H9 (cell line): ENCODE data around the gene TBC1D9B. TPM values are rescaled to one million over a fixed set of nuclear protein-coding genes. Genes with fewer than 3 reads are reported as not detected.

Experiments used
- DNase-seq: peaks from one replicate; pipeline ENCODE4 v3.0.0-alpha.2; 2017
- H2AFZ ChIP-seq: one replicate; pipeline ENCODE4 v1.6.1; 2013; ENCODE audit warnings: mild to moderate bottlenecking, low read length, control low read depth, moderate library complexity
- H2AK5ac ChIP-seq: 2 replicates; pipeline ENCODE4 v1.6.1; 2013; ENCODE audit warnings: low read length, control low read depth, mixed read lengths; ENCODE audit not compliant: insufficient read length
- H2BK120ac ChIP-seq: one replicate; pipeline ENCODE4 v1.6.1; 2013; ENCODE audit warnings: low read depth, mild to moderate bottlenecking, low read length, control low read depth, inconsistent platforms; ENCODE audit not compliant: poor library complexity, severe bottlenecking
- H2BK12ac ChIP-seq: 2 replicates; pipeline ENCODE4 v1.6.1; 2013; ENCODE audit warnings: low read length, control low read depth, mixed read lengths, low read depth; ENCODE audit not compliant: insufficient read length
- H2BK15ac ChIP-seq: 2 replicates; pipeline ENCODE4 v1.6.1; 2013; ENCODE audit warnings: low read depth, low read length, control low read depth
- H2BK20ac ChIP-seq: one replicate; pipeline ENCODE4 v1.6.1; 2013; ENCODE audit warnings: low read depth, mild to moderate bottlenecking, low read length, control low read depth, inconsistent platforms; ENCODE audit not compliant: poor library complexity, severe bottlenecking
- H2BK5ac ChIP-seq: 2 replicates; pipeline ENCODE4 v1.6.1; 2013; ENCODE audit warnings: low read length, control low read depth, mixed read lengths; ENCODE audit not compliant: insufficient read length
- H3K14ac ChIP-seq: 2 replicates; pipeline ENCODE4 v1.6.1; 2013; ENCODE audit warnings: low read length, control low read depth; ENCODE audit not compliant: insufficient read depth
- H3K18ac ChIP-seq: 2 replicates; pipeline ENCODE4 v1.6.1; 2013; ENCODE audit warnings: low read depth, mild to moderate bottlenecking, mixed read lengths, low read length, control low read depth; ENCODE audit not compliant: insufficient read length
- H3K23ac ChIP-seq: 2 replicates; pipeline ENCODE4 v1.6.1; 2013; ENCODE audit warnings: low read length, control low read depth, mixed read lengths, low read depth; ENCODE audit not compliant: insufficient read length
- H3K23me2 ChIP-seq: 2 replicates; pipeline ENCODE4 v1.6.1; 2013; ENCODE audit warnings: low read depth, mild to moderate bottlenecking, mixed read lengths, low read length, control low read depth; ENCODE audit not compliant: insufficient read length, poor library complexity, severe bottlenecking
- H3K27ac ChIP-seq: 2 replicates; pipeline ENCODE4 v1.5.1; 2013; ENCODE audit warnings: low read length, control low read depth, mixed read lengths, low read depth; ENCODE audit not compliant: insufficient read length
- H3K27me3 ChIP-seq: 2 replicates; pipeline ENCODE4 v1.6.1; 2013; ENCODE audit warnings: low read length, control low read depth, inconsistent platforms; ENCODE audit not compliant: insufficient read depth
- H3K4ac ChIP-seq: 2 replicates; pipeline ENCODE4 v1.6.1; 2013; ENCODE audit warnings: low read depth, mild to moderate bottlenecking, control low read depth, inconsistent platforms, low read length, moderate library complexity
- H3K4me1 ChIP-seq: 2 replicates; pipeline ENCODE4 v1.6.1; 2013; ENCODE audit warnings: low read length, control low read depth, inconsistent platforms; ENCODE audit not compliant: insufficient read depth
- H3K4me2 ChIP-seq: 2 replicates; pipeline ENCODE4 v1.6.1; 2013; ENCODE audit warnings: low read length, control low read depth, mixed read lengths; ENCODE audit not compliant: insufficient read length, insufficient read depth
- H3K56ac ChIP-seq: 2 replicates; pipeline ENCODE4 v1.6.1; 2013; ENCODE audit warnings: low read depth, mild to moderate bottlenecking, mixed read lengths, low read length, control low read depth; ENCODE audit not compliant: insufficient read length
- H3K79me1 ChIP-seq: 2 replicates; pipeline ENCODE4 v1.6.1; 2013; ENCODE audit warnings: low read depth, mild to moderate bottlenecking, moderate library complexity, low read length, control low read depth, inconsistent platforms; ENCODE audit not compliant: insufficient read depth, poor library complexity, severe bottlenecking
- H3K79me2 ChIP-seq: 2 replicates; pipeline ENCODE4 v1.6.1; 2013; ENCODE audit warnings: low read length, control low read depth, inconsistent platforms; ENCODE audit not compliant: insufficient read depth
- H3K9ac ChIP-seq: 2 replicates; pipeline ENCODE4 v1.6.1; 2013; ENCODE audit warnings: low read length, control low read depth, mixed read lengths; ENCODE audit not compliant: insufficient read length; ENCODE audit errors: extremely low read depth
- H3K9me3 ChIP-seq: one replicate; pipeline ENCODE4 v1.6.1; 2013; ENCODE audit warnings: low read depth, low read length, inconsistent platforms; ENCODE audit not compliant: control insufficient read depth
- H3T11ph ChIP-seq: one replicate; pipeline ENCODE4 v1.6.1; 2013; ENCODE audit warnings: mild to moderate bottlenecking, low read length, control low read depth, inconsistent platforms
- H4K20me1 ChIP-seq: one replicate; pipeline ENCODE4 v1.6.1; 2013; ENCODE audit not compliant: control insufficient read depth, insufficient read length, insufficient read depth
- H4K5ac ChIP-seq: 2 replicates; pipeline ENCODE4 v1.6.1; 2013; ENCODE audit warnings: low read depth, mild to moderate bottlenecking, mixed read lengths, low read length, control low read depth; ENCODE audit not compliant: insufficient read length
- H4K8ac ChIP-seq: replicated peaks from 2 replicates; pipeline ENCODE4 v1.6.1; 2013; ENCODE audit warnings: low read length, control low read depth, mixed read lengths, low read depth; ENCODE audit not compliant: insufficient read length
- H4K91ac ChIP-seq: 2 replicates; pipeline ENCODE4 v1.6.1; 2013; ENCODE audit warnings: low read depth, mild to moderate bottlenecking, moderate library complexity, mixed read lengths, low read length, control low read depth; ENCODE audit not compliant: insufficient read length
- H3K27ac Mint-ChIP-seq, 3 experiments: 2 replicates in 2 of 3; 3 replicates in 1 of 3; pipeline ENCODE4 v1.8.0; 2020 to 2021; ENCODE audit warnings: mixed read lengths in 3 of 3, mild to moderate bottlenecking in 1 of 3, moderate library complexity in 1 of 3
- H3K27me3 Mint-ChIP-seq: 2 replicates; pipeline ENCODE4 v1.8.0; 2021; ENCODE audit warnings: low read depth, mild to moderate bottlenecking, moderate library complexity, mixed read lengths
- H3K36me3 Mint-ChIP-seq, 3 experiments: 2 replicates in 2 of 3; 3 replicates in 1 of 3; pipeline ENCODE4 v1.8.0; 2020 to 2021; ENCODE audit warnings: low read depth in 3 of 3, mixed read lengths in 3 of 3; ENCODE audit not compliant: insufficient read depth in 1 of 3
- H3K4me1 Mint-ChIP-seq, 2 experiments: 2 replicates each; pipeline ENCODE4 v1.8.0; 2020; ENCODE audit warnings: mixed read lengths in 2 of 2
- H3K4me3 Mint-ChIP-seq, 2 experiments: 2 replicates in 1 of 2; 3 replicates in 1 of 2; pipeline ENCODE4 v1.8.0; 2020 to 2021; ENCODE audit warnings: mild to moderate bottlenecking in 2 of 2, mixed read lengths in 2 of 2, moderate library complexity in 1 of 2
- H3K9me3 Mint-ChIP-seq, 2 experiments: 2 replicates in 1 of 2; 3 replicates in 1 of 2; pipeline ENCODE4 v1.8.0; 2020; ENCODE audit warnings: mild to moderate bottlenecking in 2 of 2, mixed read lengths in 2 of 2, moderate library complexity in 1 of 2
- CTCF ChIP-seq: fragments of 200-600 bp; sonication (generic); conservative IDR thresholded peaks from 3 replicates; pipeline ENCODE4 v1.8.0; 2021; ENCODE audit warnings: antibody characterized with exemption, mild to moderate bottlenecking
- WGBS: extraction: QIAGEN DNeasy Blood & Tissue Kit; methylation state at CpG from one replicate; pipeline ENCODE4 v1.1.7; 2013; ENCODE audit warnings: missing lambda C conversion rate, low lambda C conversion rate, mixed read lengths; ENCODE audit not compliant: insufficient read length; ENCODE audit errors: extremely low coverage; 5-methylcytosine and 5-hydroxymethylcytosine counted together
- total RNA-seq: library from RNA; stranded (reverse); gene quantifications from 2 replicates; pipeline ENCODE4 v1.2.1, GENCODE V29; 2021

TBC1D9B gene
- total RNA-seq, 1 experiment from 2014 or later, result 62.1 TPM

- Histone ChIP-seq H3K4ac (no peak overlapping the region), H2AK5ac (no peak overlapping the region), H4K5ac (no peak overlapping the region), H2AFZ (no peak overlapping the region), H3K9ac (no peak overlapping the region), H4K20me1 (no peaks in the 10 kb centered on the region), H3K79me2 (no peaks in the 10 kb centered on the region), H2BK15ac (no peak overlapping the region), H2BK120ac (no peak overlapping the region), H3K23ac (no peak overlapping the region), H2BK20ac (no peak overlapping the region), H3K79me1 (no peaks in the 10 kb centered on the region), H4K8ac (no peak overlapping the region), H4K91ac (no peak overlapping the region), H3K18ac (no peak overlapping the region), H3K14ac (no peak overlapping the region), H2BK5ac (no peak overlapping the region), H3K9me3 (no peaks in the 10 kb centered on the region), H3K4me1 (no peaks in the 10 kb centered on the region), H3T11ph (no peak overlapping the region), H3K56ac (no peak overlapping the region), H3K23me2 (peaks cover 4% of the 10 kb centered on the region), H2BK12ac (no peak overlapping the region), H3K27me3 (no peaks in the 10 kb centered on the region), H3K4me2 (no peak overlapping the region), H3K27ac (no peak overlapping the region)
- H3K36me3 Mint-ChIP-seq, result peaks cover 17 to 45% (median 38%) of the 10 kb centered on the region in 3 experiments
- H3K27ac Mint-ChIP-seq, result peak overlapping the region in 1 of 3 experiments; percentile 23; a peak in 1 of 7 replicates
- no peaks in the 10 kb centered on the region; a peak in 1 of 5 replicates for H3K9me3 Mint-ChIP-seq
- peaks cover 0 to 9% of the 10 kb centered on the region in 2 experiments; a peak in 3 of 4 replicates for H3K4me1 Mint-ChIP-seq
- H3K27me3 Mint-ChIP-seq, result peaks cover 2% of the 10 kb centered on the region
- DNase-seq, result no peak
- no peak overlapping the region for H3K4me3 Mint-ChIP-seq
- TF ChIP-seq CTCF, result no peak
- WGBS, result no CpG with 5 or more reads among the region's 7 CpGs
These were observed 4.9 kb downstream of the TBC1D9B start for GRCh38 chr5:179902763-179903158.
